SK-N-MC (cell line): Measurements from ENCODE around the gene SPESP1.
"Not testable (repeated sequence)": the region's sequence is repeated elsewhere in the genome, so short reads cannot be mapped to it uniquely, and the experiment has no call there.

Experiments
- DNase-seq: peaks from one replicate; pipeline ENCODE4 v3.0.0-alpha.2; 2011; ENCODE audit warnings: low read depth, low spot score
- H3K27ac ChIP-seq: fragments of 200-600 bp; sonication (generic); 2 replicates; pipeline ENCODE4 v1.5.1; 2016; ENCODE audit warnings: mixed run types
- H3K36me3 ChIP-seq: fragments of 200-600 bp; sonication (generic); 2 replicates; pipeline ENCODE4 v1.6.1; 2017; ENCODE audit warnings: antibody characterized with exemption, low read length, mixed read lengths; ENCODE audit not compliant: insufficient read depth
- H3K4me3 ChIP-seq: fragments of 200-600 bp; sonication (generic); 2 replicates; pipeline ENCODE4 v1.5.1; 2016
- H3K9ac ChIP-seq: fragments of 200-600 bp; sonication (generic); 2 replicates; pipeline ENCODE4 v1.8.0; 2017; ENCODE audit warnings: mixed run types, mixed read lengths; ENCODE audit not compliant: insufficient read length
- H3K9me3 ChIP-seq: fragments of 200-600 bp; sonication (generic); 2 replicates; pipeline ENCODE4 v1.6.1; 2017; ENCODE audit warnings: low read depth, mild to moderate bottlenecking, antibody characterized with exemption, low read length, moderate library complexity, mixed read lengths
- EZH2 ChIP-seq: fragments of 200-600 bp; sonication (generic); IDR thresholded peaks from one replicate; pipeline ENCODE4 v1.6.1; 2017; ENCODE audit warnings: antibody characterized with exemption
- FOXP2 ChIP-seq: optimal IDR thresholded peaks from 2 replicates; pipeline ENCODE3; 2011; ENCODE audit warnings: mild to moderate bottlenecking, moderate library complexity; ENCODE audit not compliant: insufficient read depth; ENCODE audit errors: extremely low read length, control extremely low read depth
- POLR2AphosphoS5 ChIP-seq: IDR thresholded peaks from 2 replicates; pipeline ENCODE4 v1.6.1; 2012; ENCODE audit warnings: mild to moderate bottlenecking, low read depth, low read length, borderline replicate concordance

SPESP1 gene

DNA sequence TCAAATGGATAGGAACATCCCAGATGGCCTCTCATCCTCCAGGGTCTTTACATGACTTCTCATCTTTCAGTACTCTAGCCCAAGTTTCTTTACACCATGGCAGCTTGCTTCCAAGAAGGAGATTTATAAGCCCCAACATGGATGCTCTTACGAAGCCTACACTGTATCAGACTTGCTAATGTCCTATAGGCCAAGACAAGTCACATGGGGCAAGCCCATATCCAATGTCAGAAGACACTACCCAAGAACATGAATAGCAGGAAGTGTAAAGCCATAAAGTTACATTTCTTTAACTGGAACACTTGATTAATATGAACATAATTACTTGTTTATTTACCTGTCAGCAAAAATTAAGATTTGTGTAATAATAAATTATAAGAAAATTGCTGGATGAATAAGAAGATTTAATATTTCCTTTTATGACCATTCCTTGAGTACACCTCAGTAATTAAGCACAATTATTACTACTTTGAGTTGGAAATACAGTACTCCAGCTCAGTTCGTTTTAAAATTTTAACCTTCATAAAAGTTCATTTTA is 5.1 kb downstream of the SPESP1 start:
- no peak overlapping the region for H3K4me3 ChIP-seq
- DNase-seq: no peak
- H3K9me3 ChIP-seq: no peaks in the 10 kb centered on the region
- no peak overlapping the region for H3K27ac ChIP-seq
- TF ChIP-seq POLR2AphosphoS5: no peak
- TF ChIP-seq EZH2: no peak
- no peak for TF ChIP-seq FOXP2
- no peaks in the 10 kb centered on the region for H3K36me3 ChIP-seq
- no peak overlapping the region for H3K9ac ChIP-seq

- Histone ChIP-seq H3K9me3 (no peaks in the 10 kb centered on the region), H3K36me3 (no peaks in the 10 kb centered on the region), H3K27ac (no peak overlapping the region), H3K4me3 (no peak overlapping the region), H3K9ac (no peak overlapping the region)
- DNase-seq: no peak
- TF ChIP-seq EZH2: no peak
- no peak for TF ChIP-seq FOXP2
- no peak for TF ChIP-seq POLR2AphosphoS5
These were observed 9.2 kb downstream of the SPESP1 start for GRCh38 chr15:68939501-68939900.

GRCh38 chr15:68951813-68952212 is 21.5 kb downstream of the SPESP1 start:
- Histone ChIP-seq H3K9me3 (0 out of 2 replicates have a peak, but pooled peaks cover 2% of the 10 kb centered on the region), H3K4me3 (no peak overlapping the region), H3K9ac (no peak overlapping the region), H3K36me3 (no peaks in the 10 kb centered on the region), H3K27ac (no peak overlapping the region)
- DNase-seq: no peak
- no peak for TF ChIP-seq EZH2
- TF ChIP-seq FOXP2: no peak
- no peak for TF ChIP-seq POLR2AphosphoS5

DNA sequence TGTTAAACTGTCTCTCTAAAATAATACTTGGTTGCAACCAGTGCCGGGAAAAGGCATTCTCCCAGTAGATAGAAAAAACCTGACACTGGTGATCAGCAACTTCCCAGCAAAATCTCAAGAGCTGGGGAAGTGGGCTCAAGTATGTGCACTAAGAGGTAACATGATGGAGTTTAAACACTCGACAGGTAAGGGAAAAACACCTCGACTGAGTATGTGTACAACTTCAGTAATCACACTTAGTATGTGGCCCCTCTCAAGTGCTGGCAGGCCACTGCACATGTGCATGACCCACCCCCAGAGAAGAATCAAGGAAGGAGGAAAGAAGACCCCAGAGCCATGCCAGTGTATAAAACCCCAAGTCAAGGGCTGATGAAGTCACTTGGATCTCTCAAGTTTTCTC is 27.4 kb downstream of the SPESP1 start:
- no peak overlapping the region for H3K27ac ChIP-seq
- no peaks in the 10 kb centered on the region for H3K9me3 ChIP-seq
- TF ChIP-seq EZH2 (no peak), FOXP2 (no peak), POLR2AphosphoS5 (no peak)
- H3K4me3 ChIP-seq: no peak overlapping the region
- no peaks in the 10 kb centered on the region for H3K36me3 ChIP-seq
- H3K9ac ChIP-seq: no peak overlapping the region
- no peak for DNase-seq

GRCh38 chr15:68958597-68958996 is 28.3 kb downstream of the SPESP1 start:
- no peak overlapping the region for H3K9ac ChIP-seq
- no peak for DNase-seq
- no peaks in the 10 kb centered on the region for H3K36me3 ChIP-seq
- H3K27ac ChIP-seq: no peak overlapping the region
- H3K9me3 ChIP-seq: no peaks in the 10 kb centered on the region
- no peak overlapping the region for H3K4me3 ChIP-seq
- TF ChIP-seq EZH2 (no peak), POLR2AphosphoS5 (no peak)

- Histone ChIP-seq H3K9ac (no peak overlapping the region), H3K4me3 (no peak overlapping the region), H3K36me3 (no peaks in the 10 kb centered on the region), H3K9me3 (no peaks in the 10 kb centered on the region), H3K27ac (no peak overlapping the region)
- no peak for TF ChIP-seq EZH2
- TF ChIP-seq FOXP2: no peak
- no peak for TF ChIP-seq POLR2AphosphoS5
- no peak for DNase-seq
These were observed 32.1 kb downstream of the SPESP1 start for GRCh38 chr15:68962465-68962864.

DNA sequence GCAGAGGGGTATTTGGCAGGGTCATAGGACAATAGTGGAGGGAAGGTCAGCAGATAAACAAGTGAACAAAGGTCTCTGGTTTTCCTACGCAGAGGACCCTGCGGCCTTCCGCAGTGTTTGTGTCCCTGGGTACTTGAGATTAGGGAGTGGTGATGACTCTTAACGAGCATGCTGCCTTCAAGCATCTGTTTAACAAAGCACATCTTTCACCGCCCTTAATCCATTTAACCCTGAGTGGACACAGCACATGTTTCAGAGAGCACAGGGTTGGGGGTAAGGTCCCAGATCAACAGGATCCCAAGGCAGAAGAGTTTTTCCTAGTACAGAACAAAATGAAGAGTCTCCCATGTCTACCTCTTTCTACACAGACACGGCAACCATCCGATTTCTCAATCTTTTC is 33.4 kb downstream of the SPESP1 start:
- not testable (repeated sequence) for H3K9me3 ChIP-seq, H3K36me3 ChIP-seq, H3K9ac ChIP-seq, H3K27ac ChIP-seq, DNase-seq, H3K4me3 ChIP-seq

DNA sequence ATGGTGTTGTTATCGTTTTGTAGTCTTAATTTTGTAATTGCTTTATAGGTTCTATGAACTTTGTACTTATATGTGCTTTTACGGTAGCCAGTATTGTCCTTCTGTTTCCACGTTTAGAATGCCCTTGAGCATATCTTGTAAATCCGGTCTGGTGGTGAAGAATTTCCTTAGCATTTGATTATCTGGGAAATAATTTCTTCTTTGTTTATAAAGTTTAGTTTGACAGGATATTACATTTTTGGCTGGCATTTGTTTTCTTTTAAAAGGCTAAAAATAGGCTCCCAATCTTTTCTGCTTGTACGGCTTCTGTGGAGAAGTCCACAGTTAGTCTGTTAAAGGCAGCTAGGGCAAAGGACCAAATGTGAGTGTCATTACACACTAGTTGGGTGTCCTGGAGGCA is 36.7 kb downstream of the SPESP1 start:
- H3K4me3 ChIP-seq: no peak overlapping the region
- no peak for DNase-seq
- TF ChIP-seq POLR2AphosphoS5 (no peak), EZH2 (no peak), FOXP2 (no peak)
- no peaks in the 10 kb centered on the region for H3K9me3 ChIP-seq
- H3K36me3 ChIP-seq: no peaks in the 10 kb centered on the region
- H3K9ac ChIP-seq: no peak overlapping the region
- H3K27ac ChIP-seq: no peak overlapping the region

GRCh38 chr15:68967948-68968347 is 37.6 kb downstream of the SPESP1 start:
- TF ChIP-seq POLR2AphosphoS5 (no peak), EZH2 (no peak), FOXP2 (no peak)
- no peaks in the 10 kb centered on the region for H3K36me3 ChIP-seq
- no peak overlapping the region for H3K27ac ChIP-seq
- no peak overlapping the region for H3K9ac ChIP-seq
- no peak overlapping the region for H3K4me3 ChIP-seq
- no peaks in the 10 kb centered on the region for H3K9me3 ChIP-seq
- DNase-seq: no peak

- TF ChIP-seq EZH2 (no peak), FOXP2 (no peak), POLR2AphosphoS5 (no peak)
- no peaks in the 10 kb centered on the region for H3K36me3 ChIP-seq
- H3K27ac ChIP-seq: no peak overlapping the region
- DNase-seq: no peak
- no peaks in the 10 kb centered on the region for H3K9me3 ChIP-seq
- H3K4me3 ChIP-seq: no peak overlapping the region
- no peak overlapping the region for H3K9ac ChIP-seq
These were observed 39.0 kb downstream of the SPESP1 start for GRCh38 chr15:68969298-68969697.
